Measurements from ENCODE around the gene MMD. TPM values are rescaled to one million over a fixed set of nuclear protein-coding genes. Genes with fewer than 3 reads are reported as not detected.
"Not testable (repeated sequence)": the region's sequence is repeated elsewhere in the genome, so short reads cannot be mapped to it uniquely, and the experiment has no call there.

The MMD gene
- total RNA-seq, 3 donors from 2014 or later, result 10.8 to 12.6 (median 12.4) TPM

- ATAC-seq (no peak), DNase-seq (no peak)
- H3K4me3 Mint-ChIP-seq, result no peak overlapping the region
- H3K9me3 Mint-ChIP-seq, result no peaks in the 10 kb centered on the region
- peaks cover 34% of the 10 kb centered on the region for H3K4me1 Mint-ChIP-seq (ENCODE audit: low read depth)
- H3K36me3 Mint-ChIP-seq (ENCODE audit: insufficient read depth), result peaks cover 2% of the 10 kb centered on the region
- peaks cover 9% of the 10 kb centered on the region for H3K27me3 Mint-ChIP-seq (ENCODE audit: low read depth)
These were observed 13.8 kb upstream of the MMD start for GRCh38 chr17:55435408-55435807.

GRCh38 chr17:55434721-55435120 is 13.1 kb upstream of the MMD start:
- ATAC-seq, result peak; percentile 81 to 85
- Mint-ChIP-seq H3K9me3 (no peaks in the 10 kb centered on the region), H3K4me1 (ENCODE audit: low read depth) (peaks cover 34% of the 10 kb centered on the region), H3K36me3 (ENCODE audit: insufficient read depth) (peaks cover 2% of the 10 kb centered on the region), H3K4me3 (no peak overlapping the region), H3K27me3 (ENCODE audit: low read depth) (peaks cover 9% of the 10 kb centered on the region)
- DNase-seq, result no peak

- Mint-ChIP-seq H3K27me3 (ENCODE audit: low read depth) (peaks cover 9% of the 10 kb centered on the region), H3K9me3 (no peaks in the 10 kb centered on the region), H3K4me1 (ENCODE audit: low read depth) (peaks cover 34% of the 10 kb centered on the region), H3K4me3 (no peak overlapping the region), H3K36me3 (ENCODE audit: insufficient read depth) (peaks cover 2% of the 10 kb centered on the region)
- no peak for DNase-seq
- no peak for ATAC-seq
These were observed 12.2 kb upstream of the MMD start for GRCh38 chr17:55433629-55434422.

- Mint-ChIP-seq H3K4me3 (no peak overlapping the region), H3K4me1 (ENCODE audit: low read depth) (peaks cover 34% of the 10 kb centered on the region), H3K9me3 (no peaks in the 10 kb centered on the region), H3K36me3 (ENCODE audit: insufficient read depth) (peaks cover 2% of the 10 kb centered on the region), H3K27me3 (ENCODE audit: low read depth) (peaks cover 10% of the 10 kb centered on the region)
- ATAC-seq (no peak), DNase-seq (no peak)
These were observed 11.5 kb upstream of the MMD start for GRCh38 chr17:55433029-55433628.

GRCh38 chr17:55432358-55433028 is 10.9 kb upstream of the MMD start:
- H3K27me3 Mint-ChIP-seq (ENCODE audit: low read depth), result peaks cover 7% of the 10 kb centered on the region
- peaks cover 31% of the 10 kb centered on the region for H3K4me1 Mint-ChIP-seq (ENCODE audit: low read depth)
- H3K9me3 Mint-ChIP-seq, result no peaks in the 10 kb centered on the region
- peak; percentile 20 to 31 for ATAC-seq
- peaks cover 2% of the 10 kb centered on the region for H3K36me3 Mint-ChIP-seq (ENCODE audit: insufficient read depth)
- DNase-seq, result no peak
- H3K4me3 Mint-ChIP-seq, result no peak overlapping the region

- H3K4me1 Mint-ChIP-seq (ENCODE audit: low read depth), result peaks cover 29% of the 10 kb centered on the region
- ATAC-seq; DNase-seq; H3K9me3 Mint-ChIP-seq; H3K36me3 Mint-ChIP-seq (ENCODE audit: insufficient read depth); H3K4me3 Mint-ChIP-seq; H3K27me3 Mint-ChIP-seq (ENCODE audit: low read depth): not testable (repeated sequence)
These were observed 10.3 kb upstream of the MMD start for GRCh38 chr17:55431914-55432313.

- Mint-ChIP-seq H3K4me3 (no peak overlapping the region), H3K4me1 (ENCODE audit: low read depth) (peaks cover 26% of the 10 kb centered on the region), H3K36me3 (ENCODE audit: insufficient read depth) (peaks cover 2% of the 10 kb centered on the region), H3K9me3 (no peaks in the 10 kb centered on the region), H3K27me3 (ENCODE audit: low read depth) (peaks cover 11% of the 10 kb centered on the region)
- DNase-seq, result no peak
- no peak for ATAC-seq
These were observed 9.1 kb upstream of the MMD start for GRCh38 chr17:55430541-55431288.

GRCh38 chr17:55427587-55427882 is 5.9 kb upstream of the MMD start:
- H3K9me3 Mint-ChIP-seq, result no peaks in the 10 kb centered on the region
- H3K4me1 Mint-ChIP-seq (ENCODE audit: low read depth), result peaks cover 6% of the 10 kb centered on the region
- peaks cover 24% of the 10 kb centered on the region for H3K27me3 Mint-ChIP-seq (ENCODE audit: low read depth)
- H3K4me3 Mint-ChIP-seq, result no peak overlapping the region
- ATAC-seq, result no peak
- no peak for DNase-seq
- no peaks in the 10 kb centered on the region for H3K36me3 Mint-ChIP-seq (ENCODE audit: insufficient read depth)

- no peak overlapping the region for H3K4me3 Mint-ChIP-seq
- H3K9me3 Mint-ChIP-seq, result no peaks in the 10 kb centered on the region
- no peaks in the 10 kb centered on the region for H3K36me3 Mint-ChIP-seq (ENCODE audit: insufficient read depth)
- DNase-seq, result no peak
- H3K27me3 Mint-ChIP-seq (ENCODE audit: low read depth), result peaks cover 27% of the 10 kb centered on the region
- H3K4me1 Mint-ChIP-seq (ENCODE audit: low read depth), result peaks cover 4% of the 10 kb centered on the region
- ATAC-seq, result no peak
These were observed 5.4 kb upstream of the MMD start for GRCh38 chr17:55426851-55427586.

- Mint-ChIP-seq H3K4me1 (ENCODE audit: low read depth) (peaks cover 10% of the 10 kb centered on the region), H3K9me3 (no peaks in the 10 kb centered on the region), H3K27me3 (ENCODE audit: low read depth) (peaks cover 27% of the 10 kb centered on the region), H3K36me3 (ENCODE audit: insufficient read depth) (no peaks in the 10 kb centered on the region), H3K4me3 (no peak overlapping the region)
- no peak for ATAC-seq
- no peak for DNase-seq
These were observed 3.4 kb upstream of the MMD start for GRCh38 chr17:55424893-55425540.

GRCh38 chr17:55423535-55423934 is 1.9 kb upstream of the MMD start:
- H3K4me3 Mint-ChIP-seq, result peak overlapping the region; percentile 29

GRCh38 chr17:55422828-55423164 is 1.2 kb upstream of the MMD start:
- peak overlapping the region; percentile 20 for H3K4me3 Mint-ChIP-seq

More at GRCh38 chr17:55423535-55423934, 1.9 kb upstream of the MMD start:
- peaks cover 25% of the 10 kb centered on the region for H3K4me1 Mint-ChIP-seq (ENCODE audit: low read depth)
- DNase-seq, result no peak
- H3K36me3 Mint-ChIP-seq (ENCODE audit: insufficient read depth), result no peaks in the 10 kb centered on the region
- H3K9me3 Mint-ChIP-seq, result no peaks in the 10 kb centered on the region
- H3K27me3 Mint-ChIP-seq (ENCODE audit: low read depth), result peaks cover 27% of the 10 kb centered on the region
- no peak for ATAC-seq

GRCh38 chr17:55420776-55421178 is 858 bp downstream of the MMD start:
- Mint-ChIP-seq H3K4me1 (ENCODE audit: low read depth) (peaks cover 46% of the 10 kb centered on the region), H3K36me3 (ENCODE audit: insufficient read depth) (no peaks in the 10 kb centered on the region), H3K9me3 (no peaks in the 10 kb centered on the region), H3K27me3 (ENCODE audit: low read depth) (peaks cover 22% of the 10 kb centered on the region), H3K4me3 (peak overlapping the region; percentile 90)
- peak in 1 of 2 donors; percentile 6 for ATAC-seq
- DNase-seq, result peak; percentile 26

More at GRCh38 chr17:55422828-55423164, 1.2 kb upstream of the MMD start:
- not testable (repeated sequence) for H3K36me3 Mint-ChIP-seq (ENCODE audit: insufficient read depth); DNase-seq; ATAC-seq; H3K9me3 Mint-ChIP-seq
- Mint-ChIP-seq H3K27me3 (ENCODE audit: low read depth) (peaks cover 25% of the 10 kb centered on the region), H3K4me1 (ENCODE audit: low read depth) (peaks cover 31% of the 10 kb centered on the region)
